ENCODE results near the gene FBXL7.

The FBXL7 gene

GRCh38 chr5:15936505-15937245 is 436.7 kb downstream of the FBXL7 start:
- H3K4me3 ChIP-seq (ENCODE audit: low read depth, low read length): no peak overlapping the region
- TF ChIP-seq, protein P1, sequence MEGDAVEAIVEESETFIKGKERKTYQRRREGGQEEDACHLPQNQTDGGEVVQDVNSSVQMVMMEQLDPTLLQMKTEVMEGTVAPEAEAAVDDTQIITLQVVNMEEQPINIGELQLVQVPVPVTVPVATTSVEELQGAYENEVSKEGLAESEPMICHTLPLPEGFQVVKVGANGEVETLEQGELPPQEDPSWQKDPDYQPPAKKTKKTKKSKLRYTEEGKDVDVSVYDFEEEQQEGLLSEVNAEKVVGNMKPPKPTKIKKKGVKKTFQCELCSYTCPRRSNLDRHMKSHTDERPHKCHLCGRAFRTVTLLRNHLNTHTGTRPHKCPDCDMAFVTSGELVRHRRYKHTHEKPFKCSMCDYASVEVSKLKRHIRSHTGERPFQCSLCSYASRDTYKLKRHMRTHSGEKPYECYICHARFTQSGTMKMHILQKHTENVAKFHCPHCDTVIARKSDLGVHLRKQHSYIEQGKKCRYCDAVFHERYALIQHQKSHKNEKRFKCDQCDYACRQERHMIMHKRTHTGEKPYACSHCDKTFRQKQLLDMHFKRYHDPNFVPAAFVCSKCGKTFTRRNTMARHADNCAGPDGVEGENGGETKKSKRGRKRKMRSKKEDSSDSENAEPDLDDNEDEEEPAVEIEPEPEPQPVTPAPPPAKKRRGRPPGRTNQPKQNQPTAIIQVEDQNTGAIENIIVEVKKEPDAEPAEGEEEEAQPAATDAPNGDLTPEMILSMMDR (conservative IDR thresholded peaks at IDR 0.05; ENCODE audit: low read depth, low read length): no peak
- DNase-seq (ENCODE audit: low read depth): no peak

DNA sequence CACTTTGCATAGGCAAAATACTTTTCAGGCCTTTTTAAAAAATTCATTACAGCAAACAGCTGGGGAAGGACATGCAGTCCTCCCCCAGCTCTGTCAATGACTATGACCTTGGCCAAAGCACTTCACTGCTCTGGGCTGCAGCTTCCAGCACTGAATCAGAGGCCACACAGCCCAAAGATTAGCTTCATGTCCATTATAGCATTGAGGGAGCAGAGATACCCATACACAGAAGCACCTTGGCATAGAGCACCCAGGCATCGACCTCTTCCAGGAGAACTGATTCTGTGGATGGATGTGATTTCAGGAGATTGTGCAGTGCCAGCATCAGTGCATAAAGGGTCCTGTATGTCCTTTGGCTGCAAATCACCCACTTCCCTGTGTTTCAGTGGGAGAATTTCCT is 437.7 kb downstream of the FBXL7 start:
- DNase-seq (ENCODE audit: low read depth): no peak
- H3K4me3 ChIP-seq (ENCODE audit: low read depth, low read length): no peak overlapping the region
- TF ChIP-seq, protein P1 (conservative IDR thresholded peaks at IDR 0.05; ENCODE audit: low read depth, low read length): no peak

- TF ChIP-seq, protein P1 (conservative IDR thresholded peaks at IDR 0.05; ENCODE audit: low read depth, low read length): no peak
- H3K4me3 ChIP-seq (ENCODE audit: low read depth, low read length): no peak overlapping the region
- DNase-seq (ENCODE audit: low read depth): no peak
Measured at GRCh38 chr5:15938186-15938585, 438.2 kb downstream of the FBXL7 start.

DNA sequence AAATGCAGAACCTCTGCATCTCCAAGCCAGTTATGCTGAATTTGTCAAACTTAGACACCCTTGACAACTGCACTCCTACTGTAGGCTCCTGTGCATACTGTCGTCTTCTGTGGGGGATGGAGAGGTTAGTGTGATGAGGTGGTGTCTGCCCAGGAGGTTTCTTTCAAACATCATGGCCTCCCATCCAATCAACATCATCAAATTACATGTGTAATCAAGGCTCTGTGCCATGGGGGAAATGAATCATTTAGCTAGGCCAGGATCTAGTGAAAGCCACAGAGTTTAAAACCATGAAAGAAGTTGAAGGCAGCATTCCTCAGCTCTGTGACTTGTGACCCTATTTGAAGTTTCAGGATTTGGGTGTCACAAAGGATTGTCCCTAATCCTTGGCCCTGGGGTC is 439.0 kb downstream of the FBXL7 start:
- peak; percentile 83 for DNase-seq (ENCODE audit: low read depth)
- TF ChIP-seq, protein P1 (conservative IDR thresholded peaks at IDR 0.05; ENCODE audit: low read depth, low read length): no peak
- no peak overlapping the region for H3K4me3 ChIP-seq (ENCODE audit: low read depth, low read length)

DNA sequence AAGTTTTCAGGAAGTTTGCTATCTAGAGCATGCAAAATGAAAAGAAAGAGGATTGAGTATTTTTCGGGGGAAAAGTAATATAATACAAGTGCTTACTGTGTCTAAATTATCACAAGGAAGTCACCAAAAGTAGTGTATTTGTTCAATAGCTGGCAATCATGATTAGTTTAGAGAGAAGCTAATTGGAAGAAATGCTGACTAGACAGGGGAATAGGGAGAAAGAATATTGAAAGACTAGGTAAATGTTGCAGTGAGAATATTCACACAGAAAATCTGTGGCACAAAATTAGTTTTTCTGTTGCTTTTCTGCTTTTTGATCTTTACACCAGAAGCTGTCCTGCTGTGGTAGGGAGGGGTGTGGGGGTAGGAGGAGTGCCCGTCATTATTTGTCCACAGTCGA is 440.9 kb downstream of the FBXL7 start:
- no peak overlapping the region for H3K4me3 ChIP-seq (ENCODE audit: low read depth, low read length)
- DNase-seq (ENCODE audit: low read depth): no peak
- TF ChIP-seq, protein P1 (conservative IDR thresholded peaks at IDR 0.05; ENCODE audit: low read depth, low read length): no peak

GRCh38 chr5:15943487-15943886 is 443.5 kb downstream of the FBXL7 start:
- H3K4me3 ChIP-seq (ENCODE audit: low read depth, low read length): no peak overlapping the region
- peak; percentile 57 for DNase-seq (ENCODE audit: low read depth)
- TF ChIP-seq, protein P1 (conservative IDR thresholded peaks at IDR 0.05; ENCODE audit: low read depth, low read length): no peak

GRCh38 chr5:15946026-15946425 is 446.0 kb downstream of the FBXL7 start:
- no peak overlapping the region for H3K4me3 ChIP-seq (ENCODE audit: low read depth, low read length)

More at GRCh38 chr5:15946026-15946425, 446.0 kb downstream of the FBXL7 start:
- no peak for DNase-seq (ENCODE audit: low read depth)
- TF ChIP-seq, protein P1 (conservative IDR thresholded peaks at IDR 0.05; ENCODE audit: low read depth, low read length): no peak
